Fibroblast of lung (primary cell): ENCODE data around the gene AP2B1. TPM values are rescaled to one million over a fixed set of nuclear protein-coding genes. Genes with fewer than 3 reads are reported as not detected.

Experiments used
- DNase-seq, 2 donors: peaks; one replicate each; pipeline versions ENCODE4 v3.0.0 to v3.0.0-alpha.2; 2010; ENCODE audit warnings: low read depth in 2 of 2
- H2AFZ ChIP-seq: 2 replicates; pipeline ENCODE4 v1.5.1; 2012; ENCODE audit warnings: low read length, control low read depth, inconsistent platforms
- H3K27ac ChIP-seq: 2 replicates; pipeline ENCODE4 v1.5.1; 2011; ENCODE audit warnings: low read length, control low read depth; ENCODE audit not compliant: insufficient read depth
- H3K27me3 ChIP-seq: 2 replicates; pipeline ENCODE4 v1.5.1; 2011; ENCODE audit warnings: mild to moderate bottlenecking, low read length; ENCODE audit not compliant: control insufficient read depth, insufficient read depth
- H3K36me3 ChIP-seq: 2 replicates; pipeline ENCODE4 v1.5.1; 2011; ENCODE audit warnings: low read length; ENCODE audit not compliant: control insufficient read depth, insufficient read depth
- H3K4me1 ChIP-seq: 2 replicates; pipeline ENCODE4 v1.5.1; 2011; ENCODE audit warnings: low read length; ENCODE audit not compliant: control insufficient read depth, insufficient read depth; ENCODE audit errors: extremely low read depth
- H3K4me2 ChIP-seq: 2 replicates; pipeline ENCODE4 v1.5.1; 2011; ENCODE audit warnings: low read length, control low read depth; ENCODE audit not compliant: insufficient read depth; ENCODE audit errors: extremely low read depth
- H3K4me3 ChIP-seq, 4 experiments: fragments of 200-600 bp in 1 of 4; sonication (generic) in 1 of 4; replicated peaks in 1 of 4; 2 replicates each; pipeline ENCODE4 v1.5.1; 2011 to 2016; ENCODE audit warnings: low read length in 4 of 4, low read depth in 3 of 4, mild to moderate bottlenecking in 3 of 4, control low read depth in 2 of 4, inconsistent platforms in 1 of 4, mixed read lengths in 1 of 4; ENCODE audit not compliant: insufficient read depth in 1 of 4; ENCODE audit errors: control extremely low read depth in 1 of 4
- H3K79me2 ChIP-seq: 2 replicates; pipeline ENCODE4 v1.5.1; 2012; ENCODE audit warnings: mild to moderate bottlenecking, low read length, inconsistent platforms; ENCODE audit not compliant: control insufficient read depth, insufficient read depth
- H3K9ac ChIP-seq: 2 replicates; pipeline ENCODE4 v1.5.1; 2011; ENCODE audit warnings: mild to moderate bottlenecking, low read length, control low read depth; ENCODE audit not compliant: insufficient read depth
- H3K9me3 ChIP-seq: 2 replicates; pipeline ENCODE4 v1.5.1; 2012; ENCODE audit warnings: low read depth, low read length; ENCODE audit not compliant: control insufficient read depth, insufficient read depth
- H4K20me1 ChIP-seq: 2 replicates; pipeline ENCODE4 v1.5.1; 2011; ENCODE audit warnings: low read length; ENCODE audit not compliant: control insufficient read depth, insufficient read depth; ENCODE audit errors: extremely low read depth
- EZH2 ChIP-seq: IDR thresholded peaks from 2 replicates; pipeline ENCODE4 v1.5.1; 2012; ENCODE audit warnings: low read length, control low read depth, mild to moderate bottlenecking; ENCODE audit errors: missing control alignments
- polyA plus RNA-seq, 2 donors: library from polyadenylated mRNA; depleted of rRNA in 1 of 2; stranded (reverse) in 1 of 2; unstranded in 1 of 2; fragments of >200 nt; gene quantifications; 2 replicates each; pipeline ENCODE4 v1.2.1, GENCODE V29; 2011 to 2012; ENCODE audit warnings: missing spikeins in 1 of 2
- total RNA-seq: library from RNA; depleted of rRNA; stranded (reverse); fragments of >200 nt; gene quantifications from 2 replicates; pipeline ENCODE4 v1.2.1, GENCODE V29; 2014
- TF ChIP-seq, protein P1 (sequence below), 2 donors: IDR thresholded peaks in 1 of 2; conservative IDR thresholded peaks in 1 of 2; 1 replicate in 1 of 2; 2 replicates in 1 of 2; pipeline ENCODE4 v1.5.1; 2011 to 2012; ENCODE audit warnings: low read length in 2 of 2, control low read depth in 1 of 2, inconsistent platforms in 1 of 2, low read depth in 1 of 2, mild to moderate bottlenecking in 1 of 2

AP2B1 gene
- total and polyA plus RNA-seq, 2 donors (not counting 1 experiment from before 2014, with no cell fraction given) = 109 to 236 TPM

- Histone ChIP-seq H2AFZ (no peak overlapping the region), H3K79me2 (no peaks in the 10 kb centered on the region), H4K20me1 (no peaks in the 10 kb centered on the region), H3K27me3 (no peaks in the 10 kb centered on the region), H3K4me1 (no peaks in the 10 kb centered on the region), H3K9me3 (no peaks in the 10 kb centered on the region), H3K4me3 (no peak overlapping the region), H3K4me2 (no peak overlapping the region), H3K9ac (no peak overlapping the region), H3K27ac (no peak overlapping the region), H3K36me3 (peaks cover 4% of the 10 kb centered on the region)
- no peak for DNase-seq
- TF ChIP-seq, protein P1, sequence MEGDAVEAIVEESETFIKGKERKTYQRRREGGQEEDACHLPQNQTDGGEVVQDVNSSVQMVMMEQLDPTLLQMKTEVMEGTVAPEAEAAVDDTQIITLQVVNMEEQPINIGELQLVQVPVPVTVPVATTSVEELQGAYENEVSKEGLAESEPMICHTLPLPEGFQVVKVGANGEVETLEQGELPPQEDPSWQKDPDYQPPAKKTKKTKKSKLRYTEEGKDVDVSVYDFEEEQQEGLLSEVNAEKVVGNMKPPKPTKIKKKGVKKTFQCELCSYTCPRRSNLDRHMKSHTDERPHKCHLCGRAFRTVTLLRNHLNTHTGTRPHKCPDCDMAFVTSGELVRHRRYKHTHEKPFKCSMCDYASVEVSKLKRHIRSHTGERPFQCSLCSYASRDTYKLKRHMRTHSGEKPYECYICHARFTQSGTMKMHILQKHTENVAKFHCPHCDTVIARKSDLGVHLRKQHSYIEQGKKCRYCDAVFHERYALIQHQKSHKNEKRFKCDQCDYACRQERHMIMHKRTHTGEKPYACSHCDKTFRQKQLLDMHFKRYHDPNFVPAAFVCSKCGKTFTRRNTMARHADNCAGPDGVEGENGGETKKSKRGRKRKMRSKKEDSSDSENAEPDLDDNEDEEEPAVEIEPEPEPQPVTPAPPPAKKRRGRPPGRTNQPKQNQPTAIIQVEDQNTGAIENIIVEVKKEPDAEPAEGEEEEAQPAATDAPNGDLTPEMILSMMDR (conservative IDR thresholded peaks at IDR 0.05 in 1 of 2, IDR thresholded peaks at IDR 0.05 in 1 of 2; ENCODE audit: low read depth in 1 of 2, low read length in 2 of 2) = no peak
- no peak for TF ChIP-seq EZH2
Measured at GRCh38 chr17:35683591-35683990, 96.5 kb downstream of the AP2B1 start.

- DNase-seq = peak; percentile 25 to 90
- Histone ChIP-seq H3K27ac (no peak overlapping the region), H4K20me1 (no peaks in the 10 kb centered on the region), H3K4me1 (no peaks in the 10 kb centered on the region), H3K4me2 (no peak overlapping the region), H3K27me3 (no peaks in the 10 kb centered on the region), H2AFZ (no peak overlapping the region), H3K79me2 (no peaks in the 10 kb centered on the region), H3K9ac (no peak overlapping the region), H3K9me3 (no peaks in the 10 kb centered on the region), H3K4me3 (no peak overlapping the region), H3K36me3 (peaks cover 4% of the 10 kb centered on the region)
- TF ChIP-seq, protein P1 (conservative IDR thresholded peaks at IDR 0.05 in 1 of 2, IDR thresholded peaks at IDR 0.05 in 1 of 2; ENCODE audit: low read depth in 1 of 2, low read length in 2 of 2) = no peak
- TF ChIP-seq EZH2 = no peak
Measured at GRCh38 chr17:35684055-35684802, 97.1 kb downstream of the AP2B1 start.

DNA sequence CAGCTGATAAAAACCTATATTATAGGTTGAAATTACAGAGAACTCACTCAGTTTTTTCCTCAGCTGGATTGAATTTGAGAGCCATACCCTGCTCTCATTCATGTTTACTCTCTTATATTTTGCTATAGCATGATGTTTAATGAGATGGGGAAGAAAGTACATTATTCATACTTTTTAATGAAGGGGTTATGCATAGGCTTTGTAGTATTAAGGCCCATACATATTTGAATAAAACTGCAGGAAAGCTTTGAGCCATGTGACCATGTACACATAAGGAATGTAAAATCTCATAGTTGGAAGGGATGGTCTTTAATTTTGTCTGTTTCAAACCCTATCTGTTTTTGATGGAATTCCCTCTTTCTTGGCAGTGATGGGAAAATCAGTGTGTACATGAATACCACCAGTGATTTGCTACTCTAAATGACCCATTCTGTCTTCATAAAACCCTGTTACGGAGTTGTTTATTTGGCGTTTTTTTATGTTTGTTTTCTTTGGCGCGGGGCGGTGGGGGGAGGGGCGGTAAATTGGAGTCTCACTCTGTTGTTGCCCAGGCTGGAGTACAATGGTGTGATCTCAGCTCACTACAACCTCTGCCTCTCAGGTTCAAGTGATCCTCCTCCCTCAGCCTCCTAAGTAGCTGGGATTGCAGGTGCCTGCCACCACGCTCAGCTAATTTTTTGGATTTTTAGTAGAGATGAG is 105.5 kb downstream of the AP2B1 start:
- Histone ChIP-seq H3K27me3 (no peaks in the 10 kb centered on the region), H4K20me1 (no peaks in the 10 kb centered on the region), H3K79me2 (no peaks in the 10 kb centered on the region), H2AFZ (no peak overlapping the region), H3K4me2 (no peak overlapping the region), H3K4me3 (no peak overlapping the region), H3K9me3 (no peaks in the 10 kb centered on the region), H3K9ac (no peak overlapping the region), H3K36me3 (peaks cover 2% of the 10 kb centered on the region), H3K4me1 (no peaks in the 10 kb centered on the region), H3K27ac (no peak overlapping the region)
- TF ChIP-seq, protein P1 (conservative IDR thresholded peaks at IDR 0.05 in 1 of 2, IDR thresholded peaks at IDR 0.05 in 1 of 2; ENCODE audit: low read depth in 1 of 2, low read length in 2 of 2) = no peak
- no peak for TF ChIP-seq EZH2
- DNase-seq = no peak
